ENCODE data around the gene SLC6A19. TPM values are rescaled to one million over a fixed set of nuclear protein-coding genes. Genes with fewer than 3 reads are reported as not detected.

The SLC6A19 gene
- total and polyA plus RNA-seq, 2 of the 4 experiments (the other 2 are of a cell fraction) = not detected

GRCh38 chr5:1172670-1173404 lies 28.6 kb upstream of the SLC6A19 start:
- ChIA-PET CTCF (no interaction called here), POLR2A (ENCODE audit: unreplicated experiment) (no interaction called here)
- H3K9me3 ChIP-seq (ENCODE audit: control insufficient read depth, insufficient read depth, low read length) = peaks cover 2% of the 10 kb centered on the region; the same call in 1 of the 2 replicates
- H4K91ac ChIP-seq (ENCODE audit: insufficient read depth, low read depth, low read length) = no peak overlapping the region
- BruUV-seq (replicated peaks) = no TSS peak
- H2AFZ ChIP-seq (replicated peaks; ENCODE audit: low read length, poor library complexity) = no peak overlapping the region
- no peak overlapping the region for H2BK5ac ChIP-seq (ENCODE audit: low read depth, low read length, poor library complexity, severe bottlenecking)
- no peak overlapping the region for H3K56ac ChIP-seq (ENCODE audit: extremely low read depth, insufficient read depth, low read length)
- DNase-seq (no peak), ATAC-seq (ENCODE audit: low read depth) (no peak)
- H3K4me2 ChIP-seq (ENCODE audit: low read depth, low read length) = no peak overlapping the region
- H2BK20ac ChIP-seq (ENCODE audit: low read depth, low read length) = no peak overlapping the region
- dilution Hi-C loops (cut with HindIII; ENCODE audit: low sequenced_read_pairs, unreplicated experiment) = no loop called here
- H3K9me1 ChIP-seq (ENCODE audit: insufficient read depth, low read length) = no peaks in the 10 kb centered on the region
- no peak overlapping the region for H2BK120ac ChIP-seq (ENCODE audit: low read depth, low read length)
- no peak overlapping the region for H3K9ac ChIP-seq (ENCODE audit: low read depth, low read length)
- no peak overlapping the region for H2BK15ac ChIP-seq (ENCODE audit: low read depth, low read length)
- H3K4me3 ChIP-seq (ENCODE audit: insufficient read depth, low read depth, low read length) = no peak overlapping the region
- H3K79me1 ChIP-seq (ENCODE audit: low read depth in 1 of 2, low read length in 2 of 2) = no peaks in the 10 kb centered on the region
- WGBS, 2 experiments (ENCODE audit: extremely low coverage in 2 of 2, insufficient read length in 1 of 2) = 84% methylated on average over 8 of the region's 22 CpGs; no CpG with 5 or more reads in 1 of the 2 experiments
- no peak overlapping the region for H3K14ac ChIP-seq (replicated peaks; ENCODE audit: low read depth, low read length)
- no peak overlapping the region for H3K4ac ChIP-seq (ENCODE audit: low read depth, low read length)
- H3K23ac ChIP-seq (ENCODE audit: low read depth, low read length) = no peak overlapping the region
- no peak overlapping the region for H2AK5ac ChIP-seq (ENCODE audit: low read depth, low read length)
- 0 out of 2 replicates have a peak, but pooled peaks cover 3% of the 10 kb centered on the region for H4K20me1 ChIP-seq (ENCODE audit: insufficient read depth, low read length)
- no peaks in the 10 kb centered on the region for H3K36me3 ChIP-seq (ENCODE audit: control insufficient read depth, insufficient read depth, low read length)
- intact Hi-C loops (cut with micrococcal nuclease) = no loop called here
- peaks cover 2% of the 10 kb centered on the region; the same call in 1 of the 2 replicates for H3K4me1 ChIP-seq (ENCODE audit: control insufficient read depth, insufficient read depth, low read length)
- no peak overlapping the region for H4K5ac ChIP-seq (ENCODE audit: low read depth, low read length)
- in situ Hi-C loops (cut with MboI; ENCODE audit: low sequenced_read_pairs) = loop anchor here (10.0 kb wide), 1 partner anchor 238 kb away; no protein-coding TSS in a partner anchor
- no peak overlapping the region for H3K27ac ChIP-seq (ENCODE audit: insufficient read depth, low read length)
- H3K18ac ChIP-seq (ENCODE audit: low read depth, low read length) = no peak overlapping the region
- no peak for TF ChIP-seq CEBPB (IDR thresholded peaks at IDR 0.05; ENCODE audit: low read depth, low read length)
- no peak for TF ChIP-seq MAZ (IDR thresholded peaks at IDR 0.05; ENCODE audit: borderline replicate concordance, low read depth, low read length)
- TF ChIP-seq RCOR1 (IDR thresholded peaks at IDR 0.05; ENCODE audit: insufficient replicate concordance, low read length) = no peak
- H3K27me3 ChIP-seq (ENCODE audit: control insufficient read depth, insufficient read depth, low read length) = peaks cover 2% of the 10 kb centered on the region; the same call in 1 of the 2 replicates
- H4K8ac ChIP-seq (ENCODE audit: low read depth in 2 of 2, low read length in 2 of 2) = no peak overlapping the region
- no peak overlapping the region for H2AK9ac ChIP-seq (replicated peaks; ENCODE audit: low read depth, low read length, poor library complexity)

Measured in IMR-90 (cell line).